Breast epithelium (tissue), 3 donors: Measurements from ENCODE around the gene PPP1R7.

Experiments used
- POLR2A ChIP-seq: fragments of 450-650 bp; IDR thresholded peaks from one replicate; pipeline ENCODE4 v1.6.1; 2016; ENCODE audit warnings: antibody characterized with exemption, mild to moderate bottlenecking, moderate library complexity
- TF ChIP-seq, protein P1 (sequence below), 3 donors: fragments of 450-650 bp; IDR thresholded peaks; one replicate each; pipeline ENCODE4 v1.5.1; 2016 to 2017; ENCODE audit warnings: antibody characterized with exemption in 3 of 3, mild to moderate bottlenecking in 3 of 3, moderate library complexity in 3 of 3

DNA sequence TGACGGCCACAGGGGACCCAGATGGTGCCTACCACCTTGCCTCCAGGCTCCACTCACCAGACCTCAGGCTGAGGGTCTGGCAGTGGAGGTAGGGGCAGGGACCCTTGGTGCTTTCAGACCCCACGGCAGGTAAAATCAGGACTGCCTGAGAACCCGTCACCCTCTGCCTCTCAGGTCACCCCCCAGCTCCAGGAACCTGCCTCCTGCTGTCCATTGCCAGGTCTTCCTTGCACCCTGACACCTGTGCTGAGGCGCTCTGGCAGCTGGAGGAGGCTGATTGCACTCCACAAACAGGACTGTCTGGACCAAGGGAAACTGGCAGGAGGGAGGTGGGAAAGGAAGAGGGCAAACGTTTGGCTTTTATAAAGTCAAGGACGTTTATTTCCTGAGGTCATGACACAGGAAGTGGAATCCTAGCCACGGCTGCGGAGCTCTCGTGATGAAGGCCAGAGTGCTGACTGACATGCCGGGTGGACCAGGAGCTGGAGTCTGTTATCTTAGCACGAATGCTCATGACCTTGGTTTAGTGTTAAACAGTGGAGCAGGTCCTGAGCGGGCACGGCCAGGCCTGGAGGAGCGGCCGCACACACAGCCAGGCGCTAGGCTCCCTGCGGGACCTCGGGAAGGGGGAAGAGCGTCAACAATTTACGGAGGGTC is 78.7 kb downstream of the PPP1R7 start:
- TF ChIP-seq, protein P1, sequence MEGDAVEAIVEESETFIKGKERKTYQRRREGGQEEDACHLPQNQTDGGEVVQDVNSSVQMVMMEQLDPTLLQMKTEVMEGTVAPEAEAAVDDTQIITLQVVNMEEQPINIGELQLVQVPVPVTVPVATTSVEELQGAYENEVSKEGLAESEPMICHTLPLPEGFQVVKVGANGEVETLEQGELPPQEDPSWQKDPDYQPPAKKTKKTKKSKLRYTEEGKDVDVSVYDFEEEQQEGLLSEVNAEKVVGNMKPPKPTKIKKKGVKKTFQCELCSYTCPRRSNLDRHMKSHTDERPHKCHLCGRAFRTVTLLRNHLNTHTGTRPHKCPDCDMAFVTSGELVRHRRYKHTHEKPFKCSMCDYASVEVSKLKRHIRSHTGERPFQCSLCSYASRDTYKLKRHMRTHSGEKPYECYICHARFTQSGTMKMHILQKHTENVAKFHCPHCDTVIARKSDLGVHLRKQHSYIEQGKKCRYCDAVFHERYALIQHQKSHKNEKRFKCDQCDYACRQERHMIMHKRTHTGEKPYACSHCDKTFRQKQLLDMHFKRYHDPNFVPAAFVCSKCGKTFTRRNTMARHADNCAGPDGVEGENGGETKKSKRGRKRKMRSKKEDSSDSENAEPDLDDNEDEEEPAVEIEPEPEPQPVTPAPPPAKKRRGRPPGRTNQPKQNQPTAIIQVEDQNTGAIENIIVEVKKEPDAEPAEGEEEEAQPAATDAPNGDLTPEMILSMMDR (IDR thresholded peaks at IDR 0.05), result no peak
- TF ChIP-seq POLR2A, result no peak
